ENCODE data around the gene STX1A. TPM values are rescaled to one million over a fixed set of nuclear protein-coding genes. Genes with fewer than 3 reads are reported as not detected.
"Not testable (repeated sequence)": the region's sequence is repeated elsewhere in the genome, so short reads cannot be mapped to it uniquely, and the experiment has no call there.

STX1A gene
- total RNA-seq, 2 donors from 2014 or later: 9.9 to 12.5 TPM

GRCh38 chr7:73723813-73724212 lies 4.3 kb upstream of the STX1A start:
- TF ChIP-seq CTCF (IDR thresholded peaks at IDR 0.05): no peak
- TF ChIP-seq POLR2A (IDR thresholded peaks at IDR 0.05): no peak
- H3K9me3 ChIP-seq: no peaks in the 10 kb centered on the region
- peaks cover 23% of the 10 kb centered on the region for H3K4me1 ChIP-seq
- no peaks in the 10 kb centered on the region for H3K27me3 ChIP-seq
- no peak for ATAC-seq
- H3K27ac ChIP-seq: no peak overlapping the region
- no peak for DNase-seq
- intact Hi-C loops (cut with DNase I): loop anchor here (10.0 kb wide), 1 partner anchor 49 kb away; no protein-coding TSS in a partner anchor
- 79 to 80% methylated on average over 3 of the region's 3 CpGs for WGBS, 2 donors
- H3K36me3 ChIP-seq (replicated peaks in 1 of 2; ENCODE audit: insufficient read depth in 1 of 2, low read depth in 2 of 2): no peaks in the 10 kb centered on the region
- H3K4me3 ChIP-seq: no peak overlapping the region

- no peak for ATAC-seq
- intact Hi-C loops (cut with DNase I): loop anchor here (10.0 kb wide), 1 partner anchor 48 kb away; no protein-coding TSS in a partner anchor
- H3K27ac ChIP-seq: no peak overlapping the region
- peaks cover 33% of the 10 kb centered on the region for H3K4me1 ChIP-seq
- no peaks in the 10 kb centered on the region for H3K9me3 ChIP-seq
- WGBS, 2 donors: 53 to 56% methylated on average over 6 of the region's 6 CpGs
- no peaks in the 10 kb centered on the region for H3K27me3 ChIP-seq
- no peaks in the 10 kb centered on the region for H3K36me3 ChIP-seq (replicated peaks in 1 of 2; ENCODE audit: insufficient read depth in 1 of 2, low read depth in 2 of 2)
- no peak for DNase-seq
- no peak overlapping the region for H3K4me3 ChIP-seq
- TF ChIP-seq CTCF (IDR thresholded peaks at IDR 0.05) (no peak), POLR2A (IDR thresholded peaks at IDR 0.05) (no peak)
Observed at GRCh38 chr7:73722785-73723184, 3.3 kb upstream of the STX1A start.

- peak overlapping the region in 3 of 4 donors; percentile 34 to 39 (median 39) for H3K27ac ChIP-seq
- 67 to 68% methylated on average over 4 of the region's 4 CpGs for WGBS, 2 donors
Observed at GRCh38 chr7:73722182-73722581, 2.7 kb upstream of the STX1A start.

GRCh38 chr7:73721377-73721817 lies 1.9 kb upstream of the STX1A start:
- intact Hi-C loops (cut with DNase I): loop anchor here (10.0 kb wide), 1 partner anchor 47 kb away; no protein-coding TSS in a partner anchor
- Histone ChIP-seq H3K27me3 (no peaks in the 10 kb centered on the region), H3K4me1 (peaks cover 34% of the 10 kb centered on the region), H3K9me3 (no peaks in the 10 kb centered on the region), H3K4me3 (no peak overlapping the region), H3K27ac (peak overlapping the region; percentile 25 to 39 (median 36)), H3K36me3 (replicated peaks in 1 of 2; ENCODE audit: insufficient read depth in 1 of 2, low read depth in 2 of 2) (no peaks in the 10 kb centered on the region)
- no peak for TF ChIP-seq POLR2A (IDR thresholded peaks at IDR 0.05)
- peak in 2 of 7 experiments; percentile 21 to 24 for TF ChIP-seq CTCF (IDR thresholded peaks at IDR 0.05)
- ATAC-seq: peak; percentile 59
- 10 to 37% methylated on average over 2 to 3 of the region's 3 CpGs for WGBS, 2 donors
- peak; percentile 86 to 96 (median 91) for DNase-seq

More at GRCh38 chr7:73722182-73722581, 2.7 kb upstream of the STX1A start:
- H3K9me3 ChIP-seq; ATAC-seq; H3K27me3 ChIP-seq; H3K36me3 ChIP-seq (replicated peaks in 1 of 2; ENCODE audit: insufficient read depth in 1 of 2, low read depth in 2 of 2); H3K4me3 ChIP-seq; DNase-seq: not testable (repeated sequence)
- intact Hi-C loops (cut with DNase I): loop anchor here (10.0 kb wide), 1 partner anchor 47 kb away; no protein-coding TSS in a partner anchor
- peaks cover 34% of the 10 kb centered on the region for H3K4me1 ChIP-seq

- not testable (repeated sequence) for ATAC-seq; H3K27ac ChIP-seq; H3K36me3 ChIP-seq (replicated peaks in 1 of 2; ENCODE audit: insufficient read depth in 1 of 2, low read depth in 2 of 2); DNase-seq; H3K27me3 ChIP-seq; H3K4me3 ChIP-seq; H3K9me3 ChIP-seq
- WGBS, 2 donors: 89% methylated on average over 9 of the region's 9 CpGs
- intact Hi-C loops (cut with DNase I): loop anchor here (10.0 kb wide), 1 partner anchor 46 kb away; no protein-coding TSS in a partner anchor
- peaks cover 34% of the 10 kb centered on the region for H3K4me1 ChIP-seq
Observed at GRCh38 chr7:73720443-73720842, 974 bp upstream of the STX1A start.

- Histone ChIP-seq H3K9me3 (no peaks in the 10 kb centered on the region), H3K4me3 (no peak overlapping the region), H3K27ac (no peak overlapping the region), H3K36me3 (replicated peaks in 1 of 2; ENCODE audit: insufficient read depth in 1 of 2, low read depth in 2 of 2) (no peaks in the 10 kb centered on the region), H3K27me3 (no peaks in the 10 kb centered on the region), H3K4me1 (peaks cover 34% of the 10 kb centered on the region)
- intact Hi-C loops (cut with DNase I): loop anchor here (5.0 to 10.0 kb wide), 2 partner anchors 45 to 107 kb away; no protein-coding TSS in a partner anchor
- WGBS, 2 donors: 15 to 25% methylated on average over 6 to 10 of the region's 16 CpGs
- DNase-seq (peak in 2 of 4 donors; percentile 20 to 35), ATAC-seq (peak; percentile 27)
- TF ChIP-seq POLR2A (IDR thresholded peaks at IDR 0.05) (no peak), CTCF (IDR thresholded peaks at IDR 0.05) (no peak)
Observed at GRCh38 chr7:73719806-73720169, 319 bp upstream of the STX1A start.
